Measurements from ENCODE around the gene EFNA3. TPM values are rescaled to one million over a fixed set of nuclear protein-coding genes. Genes with fewer than 3 reads are reported as not detected.

EFNA3 gene, protein sequence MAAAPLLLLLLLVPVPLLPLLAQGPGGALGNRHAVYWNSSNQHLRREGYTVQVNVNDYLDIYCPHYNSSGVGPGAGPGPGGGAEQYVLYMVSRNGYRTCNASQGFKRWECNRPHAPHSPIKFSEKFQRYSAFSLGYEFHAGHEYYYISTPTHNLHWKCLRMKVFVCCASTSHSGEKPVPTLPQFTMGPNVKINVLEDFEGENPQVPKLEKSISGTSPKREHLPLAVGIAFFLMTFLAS
- total RNA-seq: 0.90 and 2.3 TPM in 2 replicates

- intact Hi-C loops (cut with micrococcal nuclease): no loop called here
Observed at GRCh38 chr1:155078469-155079209, at the start of gene EFNA3. Gene EFNA3, plus strand, starts transcription at chr1:155078837. Its CDS starts 105 bp downstream, at chr1:155078942.

- intact Hi-C loops (cut with micrococcal nuclease): no loop called here
Observed at GRCh38 chr1:155029513-155030242, 49.0 kb upstream of the EFNA3 start.

DNA sequence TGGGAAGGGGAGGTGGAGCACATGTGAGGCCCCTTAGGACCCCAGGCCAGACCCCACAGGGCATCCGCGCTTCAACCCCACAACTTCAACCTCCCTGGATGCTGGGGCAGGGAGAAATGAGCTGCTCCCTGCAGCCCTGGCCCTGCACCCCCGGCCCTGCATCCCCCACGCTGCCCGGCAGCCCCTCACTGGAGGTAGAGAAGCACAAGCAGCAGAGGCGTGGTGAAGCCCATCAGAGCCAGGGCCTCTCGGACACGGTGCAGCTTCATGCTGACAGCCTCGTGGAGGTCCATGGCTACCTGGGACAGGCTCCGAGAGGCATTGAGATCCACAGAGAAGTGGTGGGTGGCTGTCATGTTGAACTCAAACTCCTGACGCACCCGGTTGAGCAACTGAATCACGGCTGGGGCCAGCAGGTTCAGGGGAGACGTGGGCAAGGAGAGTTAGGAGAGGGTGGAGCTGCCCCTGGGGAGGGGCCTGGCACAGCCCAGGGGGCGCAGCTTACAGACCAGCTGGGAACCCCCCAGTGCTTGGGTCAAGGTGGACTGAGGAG, 48.3 kb upstream of the EFNA3 start:
- intact Hi-C loops (cut with micrococcal nuclease): no loop called here

DNA sequence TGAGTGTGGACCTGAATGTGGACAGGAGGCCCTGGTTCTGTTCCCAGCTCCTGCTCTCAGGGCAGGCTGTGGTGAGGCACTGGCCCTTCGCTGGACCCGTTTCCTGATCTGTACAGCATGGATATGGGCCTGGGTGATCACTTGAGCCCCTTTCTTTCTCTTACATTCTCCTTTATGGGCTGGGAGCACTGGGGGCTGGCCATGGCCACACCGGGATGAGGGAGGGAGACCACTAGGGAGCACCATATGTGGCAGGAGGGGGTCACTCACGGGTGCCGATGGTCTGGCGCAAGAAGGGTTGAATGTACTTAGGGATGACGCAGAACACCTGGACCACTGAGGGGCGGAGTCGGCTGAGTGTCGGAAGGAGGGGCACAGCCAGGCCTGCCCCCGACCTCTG, 47.7 kb upstream of the EFNA3 start:
- intact Hi-C loops (cut with micrococcal nuclease): no loop called here

DNA sequence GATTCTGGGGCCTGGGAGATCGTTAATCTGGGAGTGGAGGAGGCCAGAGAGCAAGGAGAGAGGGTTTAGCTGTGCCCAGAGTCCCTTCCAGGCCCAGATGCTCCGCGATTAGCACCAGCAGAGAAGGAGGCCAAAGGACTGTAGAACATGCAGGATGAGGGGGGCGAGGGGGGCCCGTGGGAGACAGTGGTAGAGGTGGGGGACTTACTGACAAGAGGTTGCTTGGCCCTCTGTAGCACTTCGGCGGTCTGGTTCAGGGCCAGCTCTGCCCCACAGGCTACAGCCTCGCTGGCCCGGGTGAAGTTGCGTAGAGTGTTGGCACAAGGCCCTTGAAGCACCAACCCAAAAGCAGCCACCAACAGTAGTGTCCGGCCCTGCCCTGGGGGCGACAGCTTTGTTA, 45.8 kb upstream of the EFNA3 start:
- intact Hi-C loops (cut with micrococcal nuclease): no loop called here

DNA sequence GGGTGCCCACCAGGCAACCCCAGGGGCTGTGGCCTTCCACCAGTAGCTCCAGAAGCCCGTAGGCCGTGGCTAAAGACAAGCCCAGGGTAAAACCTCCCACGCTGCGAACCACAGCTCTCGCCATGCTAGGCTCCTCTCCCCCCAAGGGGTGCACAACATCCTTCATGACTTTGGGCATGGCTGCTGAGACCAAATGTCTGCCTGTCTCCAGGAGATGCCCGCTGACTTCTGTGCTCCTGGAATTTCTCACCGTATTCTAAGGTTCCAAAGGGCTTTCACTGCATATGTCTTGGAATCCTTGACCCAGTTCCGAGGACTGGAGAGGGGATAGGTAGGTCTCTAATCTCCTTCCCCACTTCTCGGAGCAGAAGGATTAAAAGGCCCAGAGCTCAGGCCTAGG, 45.1 kb upstream of the EFNA3 start, which contains the start of the genes DCST1 and DCST2:
Gene DCST1, plus strand, starts transcription at position 301 of the 400 bp plus-strand sequence. CDS start 213 bp downstream, outside the sequence.
Gene DCST2, minus strand, starts transcription at position 258 of the 400 bp plus-strand sequence. Its CDS starts 80 bp downstream, at position 178.
- intact Hi-C loops (cut with micrococcal nuclease): no loop called here

DNA sequence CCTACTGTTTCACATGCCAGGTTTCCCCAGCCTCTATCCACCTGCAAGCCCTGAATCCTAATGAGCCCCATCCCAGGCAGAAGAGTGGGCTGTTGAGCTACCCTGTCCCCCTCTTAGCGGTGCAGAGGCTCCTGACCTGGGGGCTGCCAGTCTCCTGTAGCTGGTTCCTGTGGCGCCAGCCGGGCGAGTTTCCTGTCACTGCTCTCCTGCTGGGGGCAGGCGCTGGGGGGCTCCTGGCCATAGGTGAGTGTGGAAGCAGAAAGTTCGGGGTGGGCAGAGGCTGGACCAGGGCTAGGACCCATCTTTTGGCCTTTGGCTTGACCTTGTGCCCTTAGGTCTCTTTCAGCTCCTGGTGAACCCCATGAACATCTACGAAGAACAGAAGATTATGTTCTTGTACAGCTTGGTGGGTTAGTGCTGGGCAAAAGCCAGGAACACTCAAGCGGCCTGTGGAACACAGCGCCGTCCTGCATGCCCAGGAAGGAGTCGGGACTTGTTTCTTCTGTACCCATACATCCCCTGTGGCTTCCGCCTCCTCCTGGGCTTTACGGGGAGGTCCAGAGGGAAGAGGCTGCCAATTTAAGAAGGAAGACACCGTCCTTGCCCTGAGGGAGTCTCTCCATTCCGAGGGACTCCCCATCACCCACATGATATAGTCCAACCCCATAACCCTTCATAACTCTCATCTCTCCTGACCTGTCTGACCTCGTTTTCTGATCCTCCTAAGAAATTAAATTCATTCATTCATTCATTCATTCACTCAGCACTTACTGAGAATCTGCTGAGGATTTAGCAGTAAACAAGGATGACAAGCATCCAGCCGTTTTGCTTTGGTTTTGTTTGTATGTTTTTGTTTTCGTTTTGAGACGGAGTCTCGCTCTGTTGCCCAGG, 44.1 kb upstream of the EFNA3 start:
- intact Hi-C loops (cut with micrococcal nuclease): no loop called here

GRCh38 chr1:155035936-155036335, 42.7 kb upstream of the EFNA3 start:
- intact Hi-C loops (cut with micrococcal nuclease): no loop called here

GRCh38 chr1:155037043-155037442, 41.6 kb upstream of the EFNA3 start:
- intact Hi-C loops (cut with micrococcal nuclease): no loop called here

DNA sequence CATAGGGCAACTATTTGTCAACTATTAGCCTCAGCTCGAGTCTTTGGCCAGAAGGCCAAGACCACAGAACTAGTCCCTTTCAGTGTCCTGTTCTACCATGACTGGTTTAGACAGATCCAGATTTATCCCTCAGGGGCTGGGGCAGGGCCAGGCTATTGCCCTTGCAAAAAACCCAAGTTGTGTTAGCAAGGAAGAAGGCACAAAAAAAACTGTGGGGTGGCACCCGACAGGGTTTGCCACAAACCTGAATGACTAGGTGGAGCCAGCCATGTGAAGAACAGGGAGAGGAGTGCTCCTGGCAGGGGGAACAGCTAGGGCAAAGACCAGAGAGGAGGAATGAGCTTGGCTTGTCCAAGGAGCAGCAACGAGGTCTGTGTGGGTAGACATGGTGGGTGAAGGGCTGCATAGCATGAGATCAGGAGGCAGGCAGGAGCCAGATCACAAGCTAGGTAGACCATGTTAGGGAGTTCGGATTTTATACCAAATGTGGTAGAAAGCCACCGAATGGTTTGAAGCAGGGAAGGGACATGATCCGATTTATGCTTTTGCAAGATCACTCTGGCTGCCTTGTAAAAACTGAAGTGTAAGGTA, 40.7 kb upstream of the EFNA3 start:
- intact Hi-C loops (cut with micrococcal nuclease): no loop called here

- intact Hi-C loops (cut with micrococcal nuclease): no loop called here
Observed at GRCh38 chr1:155038602-155039307, 39.9 kb upstream of the EFNA3 start.

GRCh38 chr1:155039308-155039669, 39.3 kb upstream of the EFNA3 start:
- intact Hi-C loops (cut with micrococcal nuclease): no loop called here

DNA sequence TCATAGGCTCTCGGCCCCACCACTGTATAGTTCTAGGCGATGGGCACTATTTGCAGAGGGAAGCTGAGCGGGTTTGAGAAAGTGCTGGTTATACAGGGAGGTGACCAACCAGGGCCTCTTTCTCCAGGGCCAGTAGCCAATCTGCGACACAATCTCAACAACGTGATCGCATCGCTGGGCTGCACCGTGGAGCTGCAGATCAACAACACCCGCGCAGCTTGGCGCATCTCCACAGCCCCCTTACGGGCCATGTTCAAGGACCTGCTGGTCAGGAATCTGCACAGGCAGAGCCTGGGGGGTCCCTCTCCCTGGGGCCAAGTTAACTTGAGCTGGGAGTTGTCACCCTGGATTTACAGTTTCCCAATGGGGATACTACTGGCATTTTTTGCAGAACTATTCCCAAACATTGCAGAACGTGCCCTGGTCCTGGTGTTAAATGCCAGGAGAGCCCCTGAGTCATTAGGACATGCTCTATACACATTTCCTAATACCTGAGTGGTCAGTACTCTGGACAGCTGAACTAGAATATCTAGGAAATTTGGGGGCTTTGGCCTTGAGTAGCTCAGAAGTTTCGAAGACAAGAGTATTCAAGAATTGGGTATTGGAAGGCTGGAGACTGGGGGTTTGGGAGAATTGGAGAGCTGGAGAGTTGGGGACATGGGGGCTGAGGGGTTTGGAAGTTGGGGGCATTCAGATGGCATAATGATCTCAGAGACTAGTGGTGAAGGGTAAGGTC, 38.1 kb upstream of the EFNA3 start:
- intact Hi-C loops (cut with micrococcal nuclease): no loop called here

GRCh38 chr1:155042789-155043188, 35.8 kb upstream of the EFNA3 start:
- intact Hi-C loops (cut with micrococcal nuclease): no loop called here

DNA sequence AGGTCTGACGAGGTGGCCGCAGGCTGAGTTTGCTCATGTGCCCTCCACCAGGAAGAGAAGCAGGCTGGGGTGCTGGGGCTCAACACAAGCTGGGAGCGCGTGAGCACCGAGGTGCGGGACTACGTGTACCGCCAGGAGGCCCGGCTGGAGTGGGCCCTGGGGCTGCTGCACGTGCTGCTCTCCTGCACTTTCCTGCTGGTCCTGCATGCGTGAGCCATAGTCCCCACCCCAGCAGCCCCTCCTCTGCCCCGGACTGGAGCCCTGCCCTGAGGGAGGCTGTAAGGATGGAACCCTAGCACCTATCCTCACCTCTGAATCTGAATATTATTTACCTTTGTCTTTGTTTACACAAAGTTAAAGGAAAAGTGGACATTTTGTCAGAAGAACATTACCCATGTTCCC, 35.3 kb upstream of the EFNA3 start:
- intact Hi-C loops (cut with micrococcal nuclease): no loop called here

DNA sequence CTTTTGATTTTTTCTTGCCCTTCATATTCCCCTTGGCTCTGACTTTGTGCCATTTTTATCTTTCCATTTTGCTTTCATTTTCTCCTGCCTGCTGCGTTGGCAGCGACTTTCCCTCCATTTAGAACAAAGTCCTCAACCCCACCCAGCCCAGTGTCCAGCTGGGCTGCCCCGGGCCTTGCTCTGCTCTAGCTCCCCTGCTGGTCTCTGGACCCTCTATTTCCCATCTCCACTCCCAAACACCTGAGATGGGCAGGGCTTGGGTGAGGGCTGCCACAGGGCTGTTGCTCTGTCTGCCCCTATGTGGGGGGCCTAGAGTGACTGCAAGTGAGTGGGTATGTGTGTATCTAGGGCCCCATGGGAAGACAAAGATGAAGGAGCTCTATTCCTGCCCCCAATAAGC, 34.8 kb upstream of the EFNA3 start:
- intact Hi-C loops (cut with micrococcal nuclease): no loop called here

DNA sequence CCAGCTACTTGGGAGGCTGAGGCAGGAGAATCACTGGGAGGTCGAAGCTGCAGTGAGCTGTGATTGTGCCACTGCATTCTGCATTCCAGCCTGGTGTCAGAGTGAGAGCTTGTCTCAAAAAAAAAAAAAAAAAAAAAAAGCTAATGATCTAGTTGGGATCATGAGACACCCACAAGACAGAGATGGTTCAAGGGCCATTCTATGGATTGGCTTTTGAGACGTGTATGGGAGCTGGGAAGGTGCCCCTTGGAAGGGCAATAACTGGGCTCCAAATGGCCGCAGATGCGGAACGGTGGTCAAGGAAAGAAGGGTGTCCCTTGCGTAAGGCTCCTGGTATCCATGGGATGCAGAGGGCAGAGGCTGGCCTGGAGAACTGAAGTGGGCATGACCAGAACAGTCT, 34.3 kb upstream of the EFNA3 start:
- intact Hi-C loops (cut with micrococcal nuclease): no loop called here

DNA sequence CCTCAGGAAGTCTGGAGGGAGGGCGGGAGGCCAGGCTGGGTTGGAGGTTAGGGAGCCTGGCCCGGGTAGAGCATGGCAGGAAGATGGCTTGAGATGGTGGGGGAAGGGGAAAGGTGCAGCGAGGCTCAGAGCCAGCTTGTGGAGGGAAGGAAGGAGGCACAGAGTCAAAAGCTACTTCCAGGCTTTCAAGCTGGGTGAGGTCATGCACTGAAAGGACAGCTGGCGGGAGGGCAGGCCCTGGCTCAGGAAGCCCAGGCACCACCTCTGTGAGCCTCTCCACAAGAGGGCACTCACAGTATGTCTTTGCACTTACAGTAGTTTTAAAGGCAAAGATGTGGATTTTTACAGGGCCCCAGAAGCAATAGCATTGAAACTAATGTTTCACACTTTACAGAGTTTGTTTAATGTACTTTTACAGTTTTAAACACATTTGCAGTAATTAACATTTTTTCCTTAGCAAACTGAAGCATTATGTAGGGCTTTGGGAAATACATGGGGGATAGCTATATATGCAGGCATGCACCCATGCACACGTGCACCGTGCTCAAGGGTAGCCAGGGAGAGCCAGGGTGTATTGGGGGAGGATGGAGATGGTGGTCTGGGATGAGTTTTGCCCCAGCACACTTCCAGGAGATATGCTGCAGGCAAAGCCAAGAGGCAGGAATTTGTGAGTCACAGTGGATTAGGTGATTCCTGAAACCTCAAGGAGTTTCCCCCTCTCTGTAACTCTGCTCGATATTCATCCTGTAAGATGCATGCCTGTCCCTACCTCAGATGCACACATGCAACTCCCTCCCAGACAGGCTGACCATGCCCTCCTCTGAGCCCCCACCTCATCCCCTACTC, 33.6 kb upstream of the EFNA3 start:
- intact Hi-C loops (cut with micrococcal nuclease): loop anchor here (1.0 to 5.0 kb wide), 3 partner anchors 16 to 122 kb away; no protein-coding TSS in a partner anchor

All from T-helper 1 cell treated with Interleukin-12 subunit alpha and Interleukin-12 subunit beta and Interleukin-4 antibody, amounts not matched to agents 30 ng/mL and 1 ng/mL, for 36 hours (primary cell).